Right hindlimb (tissue), 1 donor: ENCODE data around the gene CPHXL.
A peak's percentile ranks its signal among the peaks of the same experiment; 100 is the strongest.

Experiments
- DNase-seq: peaks from one replicate; pipeline ENCODE4 v3.0.0-alpha.2; 2018

The CPHXL gene

DNA sequence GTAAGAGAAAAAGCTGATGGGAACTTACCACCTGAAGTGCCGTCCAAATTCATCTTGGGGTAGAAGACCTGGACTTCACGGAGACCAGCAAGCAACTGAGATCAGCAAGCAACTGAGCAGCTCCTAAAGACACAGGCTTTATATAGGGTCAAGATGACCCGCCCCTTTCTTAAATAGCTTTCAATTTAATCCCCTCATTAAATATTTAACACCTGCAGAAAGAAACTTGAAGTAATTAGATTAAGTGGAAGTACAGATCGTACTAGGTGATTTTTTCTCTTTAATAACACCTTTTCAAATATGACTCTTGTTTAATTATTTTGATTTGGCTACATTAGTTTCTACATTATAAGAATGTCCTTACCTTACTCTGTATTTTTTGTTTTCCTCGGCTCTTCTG lies at the start of gene CPHXL:
Gene CPHXL (minus strand): TSS at position 101 of the 400 bp plus-strand sequence. CDS start 48 bp downstream, at position 53.
- DNase-seq = no peak

- DNase-seq = no peak
These were observed 47.9 kb upstream of the CPHXL start for GRCh38 chr16:75774197-75774596.

DNA sequence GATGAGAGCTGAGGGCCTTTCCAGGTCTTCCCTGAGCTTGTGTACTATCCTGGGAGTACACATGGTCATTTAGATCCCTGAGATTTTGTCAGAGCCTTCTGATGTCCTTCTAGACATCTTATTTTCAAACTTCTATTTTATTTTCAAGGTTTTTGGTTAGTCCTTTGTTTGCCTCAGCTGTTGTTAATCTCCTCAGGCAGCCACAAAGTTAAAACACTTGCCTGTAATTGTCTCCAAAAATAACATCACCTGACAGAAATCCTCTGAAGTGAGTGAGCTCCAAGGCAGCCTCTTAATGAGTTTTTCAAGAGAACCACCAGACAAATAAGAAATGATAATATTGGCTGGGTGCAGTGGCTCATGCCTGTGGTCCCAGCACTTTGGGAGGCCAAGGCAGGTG lies 43.8 kb upstream of the CPHXL start:
- no peak for DNase-seq

GRCh38 chr16:75764154-75764768 lies 38.0 kb upstream of the CPHXL start:
- DNase-seq = peak; percentile 50

GRCh38 chr16:75763204-75763603 lies 36.9 kb upstream of the CPHXL start:
- DNase-seq = no peak

DNA sequence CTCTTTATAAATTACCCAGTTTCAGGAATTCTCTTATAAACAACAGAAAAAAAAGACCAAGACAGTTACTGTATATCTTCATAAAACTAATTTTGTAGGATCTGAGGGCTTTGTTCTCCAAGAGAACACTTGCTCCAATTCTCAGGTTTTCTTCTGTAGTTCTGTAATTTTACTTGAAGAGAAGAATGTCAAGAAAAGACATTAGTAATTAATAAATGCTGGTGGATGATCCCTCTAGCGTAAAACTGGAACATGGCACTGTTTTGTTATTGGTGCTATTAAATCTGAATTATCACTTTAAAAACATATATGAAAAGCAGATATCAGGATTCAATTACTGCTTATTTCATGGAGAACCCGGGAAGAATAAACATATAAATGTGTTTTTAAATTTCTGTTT lies 36.5 kb upstream of the CPHXL start:
- DNase-seq = no peak

DNA sequence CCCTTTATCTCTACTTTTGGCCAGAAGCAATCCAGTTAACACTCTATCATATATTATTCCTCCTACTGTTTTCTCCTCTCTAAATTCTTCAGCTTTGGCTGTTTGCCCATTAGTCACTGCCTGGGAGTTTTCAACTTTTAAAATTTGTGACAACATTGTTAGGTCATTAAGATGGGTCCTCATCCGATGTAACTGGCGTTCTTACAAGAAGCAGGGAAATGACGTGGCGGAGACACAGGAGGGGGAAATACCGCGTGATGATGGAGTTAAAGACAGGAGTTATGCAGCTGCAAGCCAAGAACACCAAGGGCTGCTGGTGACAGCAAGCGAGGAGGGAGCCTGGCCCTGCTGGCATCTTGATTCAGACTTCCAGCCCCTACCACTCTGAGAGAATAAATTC lies 34.8 kb upstream of the CPHXL start:
- DNase-seq = no peak

DNA sequence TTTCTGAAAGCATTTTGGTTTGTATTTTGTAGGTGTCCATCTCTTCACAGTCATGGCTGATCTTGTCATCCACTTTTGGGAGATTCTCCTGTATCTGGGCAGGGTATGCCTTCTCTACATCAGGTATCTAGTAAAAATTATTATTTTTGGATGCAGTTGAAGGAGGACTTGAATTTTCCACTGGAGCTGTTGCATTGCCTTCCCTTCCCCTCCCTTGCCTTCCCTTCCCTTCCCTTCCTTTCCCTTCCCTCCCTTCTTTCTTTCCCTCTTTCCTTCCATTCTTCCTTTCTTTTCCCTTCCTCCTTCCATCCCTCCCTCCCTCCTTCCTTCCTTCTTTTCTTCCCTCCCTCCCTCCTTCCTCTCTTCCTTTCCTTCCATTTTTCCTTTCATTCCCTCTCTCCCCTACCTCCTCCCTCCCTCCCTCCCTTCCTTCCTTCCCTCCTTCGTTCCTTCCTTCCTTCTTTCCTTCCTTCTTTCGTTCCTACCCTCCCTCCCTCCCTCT lies 33.8 kb upstream of the CPHXL start:
- DNase-seq = no peak

- no peak for DNase-seq
These were observed 31.9 kb upstream of the CPHXL start for GRCh38 chr16:75758215-75758614.

DNA sequence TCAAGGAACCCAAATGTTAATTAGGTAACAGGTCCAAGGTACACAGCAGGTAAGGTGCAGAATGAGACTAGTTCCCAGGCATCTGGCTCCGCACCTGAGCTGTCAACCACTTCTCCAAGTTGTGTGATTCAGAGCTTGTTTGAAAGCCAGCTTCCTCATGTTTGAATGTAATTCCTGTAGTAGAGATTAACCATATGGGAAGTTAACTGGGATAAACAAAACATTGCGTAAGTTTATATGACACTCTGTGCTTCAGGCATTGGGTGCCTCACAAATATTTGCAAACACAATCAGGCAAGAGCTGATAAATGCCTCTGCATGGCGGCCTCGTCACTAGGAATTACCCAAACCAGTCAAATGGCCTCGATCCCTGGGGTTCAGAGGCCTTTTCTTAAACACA lies 27.9 kb upstream of the CPHXL start:
- no peak for DNase-seq

DNA sequence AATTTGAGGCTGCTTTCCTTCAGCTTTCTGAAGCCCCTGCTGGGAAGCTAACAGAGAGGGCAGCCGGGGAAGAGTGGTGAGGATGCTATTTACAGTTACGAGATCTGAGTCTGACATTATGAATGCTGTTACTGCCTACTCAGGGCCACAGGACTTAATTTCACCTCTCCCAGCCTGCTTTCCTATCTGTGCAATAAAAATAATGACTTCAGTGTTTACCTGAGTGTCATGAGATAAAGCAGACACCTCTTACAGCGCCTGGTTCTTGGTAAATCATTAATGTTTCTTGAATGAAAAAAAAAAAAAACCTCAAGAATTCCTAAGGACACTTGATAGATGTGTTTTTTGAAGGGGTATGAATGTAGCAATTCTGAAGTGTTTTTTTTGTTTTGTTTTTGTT lies 24.2 kb upstream of the CPHXL start:
- no peak for DNase-seq

- DNase-seq = no peak
These were observed 20.1 kb upstream of the CPHXL start for GRCh38 chr16:75746359-75746758.

DNA sequence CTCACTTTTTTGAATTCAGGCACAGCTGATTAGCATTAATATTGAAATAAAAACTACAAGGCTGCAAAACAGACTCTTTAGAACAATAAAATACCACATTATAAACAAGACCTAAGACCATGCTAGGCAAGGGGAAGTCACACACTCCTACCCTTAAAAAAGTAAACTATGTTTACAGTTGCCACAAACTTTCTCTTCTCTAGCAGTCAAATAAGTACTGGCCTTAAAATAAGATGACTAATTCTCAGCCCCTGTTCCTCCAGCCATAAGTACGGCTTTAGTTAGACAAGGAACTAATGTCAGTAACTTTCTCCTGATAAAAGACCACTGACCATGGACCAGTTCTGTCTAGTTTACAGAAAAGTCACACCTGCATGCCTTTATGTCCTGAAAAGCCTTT lies 19.5 kb upstream of the CPHXL start:
- DNase-seq = no peak

GRCh38 chr16:75745242-75745641 lies 19.0 kb upstream of the CPHXL start:
- DNase-seq = no peak

- no peak for DNase-seq
These were observed 16.2 kb upstream of the CPHXL start for GRCh38 chr16:75742424-75743047.

GRCh38 chr16:75733305-75734211 lies 7.3 kb upstream of the CPHXL start:
- DNase-seq = peak; percentile 37

DNA sequence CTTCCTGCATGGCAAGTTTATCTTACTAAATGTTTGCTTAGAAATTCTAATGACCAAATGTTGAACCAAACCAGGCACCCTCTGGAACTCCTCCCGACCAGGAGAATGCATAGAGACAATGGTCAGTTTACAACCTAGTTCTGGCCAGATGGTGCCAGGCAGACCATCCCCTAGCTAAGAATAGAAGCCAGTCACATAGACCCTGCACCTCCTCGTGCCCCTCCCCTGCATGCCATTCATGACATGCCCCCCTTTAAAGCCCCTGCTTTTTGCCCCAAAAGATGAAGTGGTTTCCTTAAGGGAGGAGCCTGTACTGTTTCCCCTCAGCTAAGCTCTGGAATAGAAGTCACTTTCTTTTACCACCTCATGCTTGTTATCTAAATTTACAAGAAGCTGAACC lies 6.6 kb upstream of the CPHXL start:
- DNase-seq = no peak

DNA sequence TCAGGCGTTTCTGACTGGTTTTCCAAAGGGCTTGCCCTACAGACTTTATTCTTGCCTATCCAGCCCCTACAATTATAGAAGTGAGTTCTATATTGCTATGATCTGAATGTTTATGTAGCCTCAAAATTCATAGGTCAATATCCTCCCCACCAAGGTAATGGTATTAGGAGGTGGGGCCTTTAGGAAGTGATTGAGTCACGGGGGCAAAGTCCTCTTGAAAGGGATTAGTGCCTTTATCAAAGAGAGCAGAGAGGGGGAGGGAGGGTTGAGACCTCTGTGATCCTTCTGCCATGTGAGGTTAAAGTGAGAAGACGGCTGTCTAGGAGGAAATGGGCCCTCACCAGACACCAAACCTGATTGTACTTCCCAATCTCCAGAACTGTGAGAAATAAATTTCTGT lies 931 bp upstream of the CPHXL start:
- no peak for DNase-seq

GRCh38 chr16:75718452-75718851 lies 7.8 kb downstream of the CPHXL start:
- DNase-seq = no peak

- DNase-seq = no peak
These were observed 11.6 kb downstream of the CPHXL start for GRCh38 chr16:75714661-75715060.

DNA sequence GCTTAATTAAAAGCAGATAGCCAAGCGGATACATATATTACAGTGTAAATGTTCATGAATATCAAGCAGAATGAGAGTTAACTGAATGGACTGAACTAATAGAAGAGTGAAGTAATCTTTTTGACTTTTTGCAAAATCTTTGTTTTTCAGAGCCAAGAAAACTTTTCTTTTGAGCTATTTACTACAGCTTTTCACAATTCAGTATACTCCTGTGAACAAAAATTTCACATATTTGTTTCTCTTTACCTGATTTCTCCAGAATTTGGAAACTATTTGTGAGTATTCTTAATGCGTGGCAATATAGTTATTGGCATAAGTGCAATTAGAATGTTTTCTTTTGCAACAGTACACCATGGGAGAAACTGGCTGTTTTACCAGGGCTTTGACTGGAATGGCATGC lies 15.9 kb downstream of the CPHXL start:
- DNase-seq = no peak

GRCh38 chr16:75703306-75703705 lies 23.0 kb downstream of the CPHXL start:
- DNase-seq = no peak

- no peak for DNase-seq
These were observed 24.0 kb downstream of the CPHXL start for GRCh38 chr16:75702242-75702641.

DNA sequence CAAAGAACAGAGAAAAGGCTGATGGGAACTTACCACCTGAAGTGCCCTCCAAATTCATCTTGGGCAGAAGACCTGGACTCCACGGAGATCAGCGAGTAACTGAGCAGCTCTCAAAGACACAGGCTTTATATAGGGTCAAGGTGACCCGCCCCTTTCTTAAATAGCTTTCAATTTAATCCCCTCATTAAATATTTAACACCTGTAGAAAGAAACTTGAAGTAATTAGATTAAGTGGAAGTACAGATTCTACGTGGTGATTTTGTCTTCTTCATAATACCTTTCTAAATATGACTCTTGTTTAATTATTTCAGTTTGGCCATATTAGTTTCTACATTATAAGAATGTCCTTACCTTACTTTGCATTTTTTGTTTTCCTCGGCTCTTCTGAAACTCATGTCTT lies 24.9 kb downstream of the CPHXL start, which contains the start of gene DUXB:
Gene DUXB (minus strand): TSS at position 101 of the 400 bp plus-strand sequence. CDS start 43 bp downstream, at position 58.
- DNase-seq = no peak
